Coronary artery (tissue), 2 donors: ENCODE results near the gene BLVRB.

Source experiments
- DNase-seq: peaks from one replicate; pipeline ENCODE4 v3.0.0-alpha.2; 2017; ENCODE audit warnings: low spot score
- H3K27ac ChIP-seq, 2 donors: fragments of 200-600 bp; sonication (generic); one replicate each; pipeline ENCODE4 v1.5.1; 2016 to 2019
- H3K4me3 ChIP-seq: fragments of 200-600 bp; sonication (generic); 2 replicates; pipeline ENCODE4 v1.5.1; 2016; ENCODE audit warnings: mild to moderate bottlenecking, moderate library complexity
- CTCF ChIP-seq: fragments of 200-600 bp; sonication (generic); IDR thresholded peaks from one replicate; pipeline ENCODE4 v1.5.1; 2019; ENCODE audit warnings: antibody characterized with exemption

BLVRB gene

DNA sequence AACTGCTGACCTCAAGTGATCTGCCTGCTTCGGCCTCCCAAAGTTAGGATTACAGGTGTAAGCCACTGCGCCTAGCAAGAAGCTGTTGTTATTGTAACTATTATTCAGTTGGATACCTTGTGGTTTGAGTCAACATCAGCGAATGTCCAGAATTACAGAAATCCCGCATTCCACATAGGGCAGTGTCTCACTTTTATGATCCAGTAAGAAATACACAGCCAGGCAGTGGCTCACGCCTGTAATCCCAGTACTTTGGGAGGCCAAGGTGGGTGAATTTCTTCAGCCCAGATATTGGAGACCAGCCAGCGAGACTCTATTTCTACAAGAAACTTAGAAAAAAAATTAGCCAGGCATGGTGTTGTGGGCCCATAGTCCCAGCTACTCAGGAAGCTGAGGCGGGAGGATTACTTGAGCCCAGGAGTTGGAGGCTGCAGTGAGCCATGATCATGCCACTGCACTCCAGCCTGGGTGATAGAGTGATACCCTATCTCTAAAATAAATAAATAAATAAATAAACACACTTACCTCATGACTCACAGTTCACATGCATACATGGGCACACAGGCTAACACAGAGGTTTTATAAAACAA, 45.1 kb upstream of the BLVRB start:
- no peak for DNase-seq
- no peak overlapping the region for H3K27ac ChIP-seq
- H3K4me3 ChIP-seq: no peak overlapping the region
- no peak for TF ChIP-seq CTCF

GRCh38 chr19:40508739-40509260, 43.3 kb upstream of the BLVRB start:
- H3K27ac ChIP-seq: no peak overlapping the region
- TF ChIP-seq CTCF: no peak
- no peak overlapping the region for H3K4me3 ChIP-seq
- DNase-seq: no peak

DNA sequence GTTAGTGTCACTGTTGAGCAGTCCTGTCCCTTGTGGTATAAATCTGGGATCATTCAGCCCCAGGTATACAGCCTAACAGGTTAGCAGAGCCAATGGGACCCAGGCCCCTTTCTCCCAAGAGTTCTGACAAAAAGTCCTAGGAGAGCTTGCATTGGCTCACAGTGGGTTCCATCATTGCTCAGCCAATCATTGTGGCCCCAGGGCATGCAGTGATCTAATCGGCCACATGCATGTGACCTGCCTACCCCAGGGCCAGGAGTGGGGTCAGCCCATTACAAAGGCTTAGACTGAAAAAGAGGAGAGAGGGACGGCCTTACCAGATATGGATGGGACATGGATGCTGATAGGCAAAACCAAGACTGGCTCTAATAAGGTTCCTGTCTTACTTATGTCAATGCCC, 42.3 kb upstream of the BLVRB start:
- no peak for TF ChIP-seq CTCF
- no peak overlapping the region for H3K4me3 ChIP-seq
- H3K27ac ChIP-seq: no peak overlapping the region
- no peak for DNase-seq

- no peak for DNase-seq
- Histone ChIP-seq H3K27ac (no peak overlapping the region), H3K4me3 (no peak overlapping the region)
- no peak for TF ChIP-seq CTCF
Measured at GRCh38 chr19:40506099-40506498, 40.6 kb upstream of the BLVRB start.

- DNase-seq: no peak
- Histone ChIP-seq H3K27ac (no peak overlapping the region), H3K4me3 (no peak overlapping the region)
- TF ChIP-seq CTCF: no peak
Measured at GRCh38 chr19:40503320-40503695, 37.8 kb upstream of the BLVRB start.

DNA sequence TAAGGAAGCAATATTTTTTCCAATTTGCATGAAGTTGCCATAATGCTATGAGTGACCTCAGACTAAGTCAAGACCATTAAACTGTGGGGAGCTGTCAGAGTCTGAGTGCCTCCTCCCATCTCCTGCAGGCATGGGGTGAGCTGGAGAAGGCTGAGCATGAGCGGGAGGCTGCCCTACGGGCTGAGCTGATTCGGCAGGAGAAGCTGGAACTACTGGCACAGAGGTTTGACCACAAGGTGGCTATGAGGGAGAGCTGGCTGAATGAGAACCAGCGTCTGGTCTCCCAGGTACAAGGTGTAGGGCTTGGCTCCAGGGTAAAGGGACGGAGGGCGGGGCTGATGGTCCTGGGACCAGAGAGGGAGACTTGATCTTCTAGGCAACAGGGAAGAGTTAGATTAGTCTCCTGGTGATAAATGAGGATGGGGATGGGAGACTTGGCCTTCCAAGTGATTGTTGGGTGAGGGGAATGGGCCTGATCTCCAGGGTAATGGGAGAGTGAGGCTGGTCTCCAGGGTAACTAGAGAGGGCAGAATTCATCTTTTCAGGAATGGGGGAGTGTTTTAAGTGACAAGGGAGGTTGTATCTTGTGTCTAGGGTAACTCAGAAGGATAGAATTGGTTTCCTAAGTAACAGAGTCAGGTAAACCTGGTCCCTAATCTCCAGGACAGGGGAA, 37.2 kb upstream of the BLVRB start:
- no peak for TF ChIP-seq CTCF
- DNase-seq: no peak
- Histone ChIP-seq H3K4me3 (no peak overlapping the region), H3K27ac (no peak overlapping the region)

DNA sequence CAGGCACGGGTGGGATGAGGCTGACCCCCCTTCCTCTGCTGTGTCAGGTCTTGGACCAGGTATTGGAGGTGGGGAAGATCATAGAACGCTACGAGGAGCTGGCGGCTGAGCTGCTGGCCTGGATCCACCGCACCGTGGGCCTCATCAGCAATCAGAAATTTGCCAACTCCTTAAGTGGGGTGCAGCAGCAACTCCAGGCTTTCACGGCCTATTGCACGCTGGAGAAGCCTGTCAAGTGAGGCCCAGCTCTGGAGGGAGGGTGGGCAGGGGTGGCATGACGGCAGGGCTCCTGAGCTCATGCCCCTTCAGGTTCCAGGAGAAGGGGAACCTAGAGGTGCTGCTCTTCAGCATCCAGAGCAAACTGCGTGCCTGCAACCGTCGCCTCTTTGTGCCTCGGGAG, 36.5 kb upstream of the BLVRB start:
- DNase-seq: no peak
- no peak overlapping the region for H3K27ac ChIP-seq
- H3K4me3 ChIP-seq: no peak overlapping the region
- no peak for TF ChIP-seq CTCF
